CD8-positive, alpha-beta memory T cell (primary cell): ENCODE measurements around the gene KRT6B. TPM values are rescaled to one million over a fixed set of nuclear protein-coding genes. Genes with fewer than 3 reads are reported as not detected.

Experiments used
- CTCF ChIA-PET: fragments of 350-600 bp; sonication (Branson Sonifier 250); formaldehyde crosslinking; loops from one replicate; lab custom pipeline; 2021; ENCODE audit warnings: antibody characterized with exemption; lab: Charles Lee
- POLR2A ChIA-PET: fragments of 350-600 bp; sonication (Branson Sonifier 250); formaldehyde crosslinking; loops from one replicate; lab custom pipeline; 2021; ENCODE audit warnings: antibody characterized with exemption; lab: Charles Lee
- DNase-seq, 5 donors: peaks; one replicate each; pipeline versions ENCODE4 v3.0.0 to v3.0.0-alpha.2; 2020 to 2022; ENCODE audit warnings: mixed read lengths in 1 of 5
- H3K27ac ChIP-seq: one replicate; pipeline ENCODE4 v1.7.0; 2013; ENCODE audit warnings: low read depth, mild to moderate bottlenecking, low read length, moderate library complexity
- H3K27me3 ChIP-seq: 2 replicates; pipeline ENCODE4 v1.7.0; 2013; ENCODE audit warnings: low read length, mild to moderate bottlenecking; ENCODE audit not compliant: insufficient read depth, poor library complexity, severe bottlenecking
- H3K36me3 ChIP-seq: 2 replicates; pipeline ENCODE4 v1.7.0; 2013; ENCODE audit warnings: mild to moderate bottlenecking, low read length, moderate library complexity; ENCODE audit not compliant: insufficient read depth
- H3K4me1 ChIP-seq: 2 replicates; pipeline ENCODE4 v1.7.0; 2013; ENCODE audit warnings: mild to moderate bottlenecking, low read length, moderate library complexity; ENCODE audit not compliant: insufficient read depth
- H3K4me3 ChIP-seq: 2 replicates; pipeline ENCODE4 v1.7.0; 2013; ENCODE audit warnings: mild to moderate bottlenecking, low read length
- H3K9me3 ChIP-seq: 2 replicates; pipeline ENCODE4 v1.7.0; 2013; ENCODE audit warnings: mild to moderate bottlenecking, low read length
- H3K27ac Mint-ChIP-seq, 8 donors: one replicate each; pipeline ENCODE4 v1.8.0; 2020 to 2021; ENCODE audit warnings: mixed read lengths in 8 of 8, mild to moderate bottlenecking in 6 of 8, inconsistent platforms in 3 of 8, moderate library complexity in 3 of 8
- H3K27me3 Mint-ChIP-seq, 2 donors: one replicate each; pipeline ENCODE4 v1.8.0; 2020 to 2021; ENCODE audit warnings: mixed read lengths in 2 of 2, mild to moderate bottlenecking in 1 of 2, moderate library complexity in 1 of 2
- H3K36me3 Mint-ChIP-seq, 3 donors: one replicate each; pipeline ENCODE4 v1.8.0; 2020 to 2021; ENCODE audit warnings: mixed read lengths in 3 of 3, inconsistent platforms in 1 of 3, mild to moderate bottlenecking in 1 of 3
- H3K4me1 Mint-ChIP-seq, 3 donors: one replicate each; pipeline ENCODE4 v1.8.0; 2020 to 2021; ENCODE audit warnings: mixed read lengths in 3 of 3, inconsistent platforms in 1 of 3, mild to moderate bottlenecking in 1 of 3
- H3K4me3 Mint-ChIP-seq, 7 donors: one replicate each; pipeline ENCODE4 v1.8.0; 2020 to 2021; ENCODE audit warnings: mixed read lengths in 7 of 7, mild to moderate bottlenecking in 6 of 7, moderate library complexity in 4 of 7, inconsistent platforms in 2 of 7
- H3K9me3 Mint-ChIP-seq, 5 donors: one replicate each; pipeline ENCODE4 v1.8.0; 2020 to 2022; ENCODE audit warnings: mixed read lengths in 5 of 5, mild to moderate bottlenecking in 3 of 5, moderate library complexity in 2 of 5, inconsistent platforms in 1 of 5
- polyA plus RNA-seq: library from polyadenylated mRNA; unstranded; fragments of 300-500 nt; fragmentation: Illumina TruSeq; gene quantifications from one replicate; pipeline ENCODE4 v1.2.3, GENCODE V29; 2021
- total RNA-seq, 2 experiments: library from RNA; stranded (reverse); gene quantifications; one replicate each; pipeline ENCODE4 v1.2.3, GENCODE V29; 2021

Gene KRT6B
- total and polyA plus RNA-seq, 3 experiments from 2014 or later: not detected

DNA sequence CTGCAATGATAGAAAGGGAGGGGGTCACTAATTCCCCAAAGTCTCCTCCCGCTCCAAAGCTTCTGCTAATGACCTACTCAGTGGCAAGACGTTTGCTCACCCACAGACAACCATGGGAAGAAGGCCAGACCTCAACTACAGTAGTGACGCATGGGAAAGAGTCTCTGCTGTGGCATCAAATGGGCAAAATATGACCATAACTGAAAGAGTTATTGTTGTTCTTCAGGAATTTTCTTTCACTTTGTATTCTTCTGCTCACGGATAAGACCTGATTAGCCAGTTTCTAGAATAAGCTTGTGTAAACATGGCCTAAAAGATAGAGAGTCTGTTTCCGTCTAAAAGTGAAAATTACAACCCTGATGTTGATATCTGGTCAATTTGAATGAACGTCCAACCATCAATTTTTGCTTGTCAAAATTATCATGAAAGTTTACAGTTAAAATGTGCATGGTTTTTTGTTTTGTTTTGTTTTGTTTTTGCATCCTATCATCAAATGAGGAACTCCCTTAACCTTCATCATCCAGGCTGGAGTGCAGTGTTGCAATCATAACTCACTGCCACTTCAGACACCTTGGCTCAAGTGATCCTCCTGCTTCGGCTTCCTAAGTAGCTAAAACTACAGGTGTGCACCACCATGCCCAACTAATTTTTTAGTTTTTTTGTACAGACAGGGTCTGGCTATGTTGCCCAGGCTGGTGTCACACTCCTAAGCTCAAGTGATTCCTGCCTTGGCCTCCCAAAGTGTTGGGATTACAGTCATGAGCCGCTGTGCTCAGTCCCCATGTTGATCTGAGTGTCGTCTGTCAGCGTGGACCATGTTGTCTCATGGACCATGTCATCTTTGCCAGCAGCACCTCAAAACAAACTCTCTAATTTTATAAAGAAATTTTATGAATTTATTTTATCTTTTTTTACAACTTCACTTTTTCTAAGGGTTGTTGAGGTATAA lies 7.0 kb downstream of the KRT6B start:
- no peak for DNase-seq
- POLR2A ChIA-PET: no interaction called here

DNA sequence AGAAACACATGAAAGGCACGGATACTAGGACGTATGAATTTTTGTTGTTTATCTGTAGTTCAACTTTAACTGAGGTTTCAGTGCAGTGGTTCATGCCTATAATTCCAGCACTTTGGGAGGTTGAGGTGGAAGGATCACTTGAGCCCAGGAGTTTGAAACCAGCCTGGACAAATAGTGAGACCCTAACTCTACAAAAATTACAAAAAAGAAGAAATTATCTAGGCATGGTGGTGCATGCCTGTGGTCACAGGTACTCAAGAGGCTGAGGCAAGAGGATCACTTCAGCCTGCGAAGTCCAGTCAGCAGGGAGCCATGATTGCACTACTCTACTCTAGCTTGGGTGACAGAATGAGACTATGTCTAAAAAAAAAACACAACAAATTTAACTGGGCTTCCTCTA lies 8.0 kb downstream of the KRT6B start:
- no peak overlapping the region for H3K4me3 Mint-ChIP-seq
- H3K27ac ChIP-seq: no peak overlapping the region
- no peak overlapping the region for H3K4me3 ChIP-seq
- no peaks in the 10 kb centered on the region for H3K36me3 ChIP-seq
- H3K36me3 Mint-ChIP-seq: no peaks in the 10 kb centered on the region
- POLR2A ChIA-PET: no interaction called here
- CTCF ChIA-PET: no interaction called here
- DNase-seq: no peak
- H3K27me3 ChIP-seq: no peaks in the 10 kb centered on the region
- no peaks in the 10 kb centered on the region for H3K9me3 ChIP-seq
- H3K27ac Mint-ChIP-seq: no peak overlapping the region
- H3K4me1 Mint-ChIP-seq: no peaks in the 10 kb centered on the region
- H3K4me1 ChIP-seq: no peaks in the 10 kb centered on the region
- H3K9me3 Mint-ChIP-seq: no peaks in the 10 kb centered on the region
- peaks cover 21 to 44% of the 10 kb centered on the region in 2 donors for H3K27me3 Mint-ChIP-seq

More for the DNA sequence above, 7.0 kb downstream of the KRT6B start:
- no peak overlapping the region for H3K27ac Mint-ChIP-seq
- H3K4me3 Mint-ChIP-seq: no peak overlapping the region
- H3K27ac ChIP-seq: no peak overlapping the region
- no peaks in the 10 kb centered on the region for H3K36me3 Mint-ChIP-seq
- no peaks in the 10 kb centered on the region for H3K9me3 Mint-ChIP-seq
- no peaks in the 10 kb centered on the region for H3K4me1 ChIP-seq
- no peaks in the 10 kb centered on the region for H3K27me3 ChIP-seq
- H3K36me3 ChIP-seq: no peaks in the 10 kb centered on the region
- H3K9me3 ChIP-seq: no peaks in the 10 kb centered on the region
- no peak overlapping the region for H3K4me3 ChIP-seq
- CTCF ChIA-PET: no interaction called here
- H3K4me1 Mint-ChIP-seq: no peaks in the 10 kb centered on the region
- H3K27me3 Mint-ChIP-seq: peaks cover 19 to 42% of the 10 kb centered on the region in 2 donors

DNA sequence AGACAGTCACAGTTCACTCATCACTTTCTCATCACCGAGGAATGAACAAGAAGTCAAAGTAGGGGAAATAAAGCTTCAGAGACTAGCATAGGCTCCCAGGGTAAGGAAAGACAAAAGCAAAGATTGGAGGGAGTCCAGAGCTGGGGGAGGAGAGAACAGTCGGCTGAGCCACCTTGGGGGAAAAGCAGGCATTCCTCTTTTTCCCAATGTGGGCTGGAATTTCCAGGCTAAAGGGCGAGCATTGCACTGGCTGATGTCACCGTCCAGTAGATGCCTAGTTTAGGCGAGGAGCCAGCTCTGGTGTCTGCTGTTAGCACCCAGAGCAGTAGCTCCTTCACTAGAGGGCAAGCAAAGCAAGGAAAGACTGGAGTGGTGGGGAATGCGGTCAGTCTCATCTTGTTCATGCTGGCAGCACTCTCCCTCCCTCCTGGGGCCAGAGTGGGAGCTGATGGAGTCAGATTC lies 9.3 kb downstream of the KRT6B start:
- Histone ChIP-seq H3K4me3 (no peak overlapping the region), H3K27ac (no peak overlapping the region), H3K27me3 (no peaks in the 10 kb centered on the region), H3K9me3 (no peaks in the 10 kb centered on the region), H3K4me1 (no peaks in the 10 kb centered on the region), H3K36me3 (no peaks in the 10 kb centered on the region)
- Mint-ChIP-seq H3K27ac (no peak overlapping the region), H3K27me3 (peaks cover 19 to 44% of the 10 kb centered on the region in 2 donors), H3K4me1 (no peaks in the 10 kb centered on the region), H3K4me3 (no peak overlapping the region), H3K36me3 (no peaks in the 10 kb centered on the region), H3K9me3 (no peaks in the 10 kb centered on the region)
- DNase-seq: no peak
- CTCF ChIA-PET: no interaction called here
- POLR2A ChIA-PET: interaction anchor here (0.6 kb wide), 1 partner anchor 164 kb away, joined by 3 read pairs; no protein-coding TSS in a partner anchor

DNA sequence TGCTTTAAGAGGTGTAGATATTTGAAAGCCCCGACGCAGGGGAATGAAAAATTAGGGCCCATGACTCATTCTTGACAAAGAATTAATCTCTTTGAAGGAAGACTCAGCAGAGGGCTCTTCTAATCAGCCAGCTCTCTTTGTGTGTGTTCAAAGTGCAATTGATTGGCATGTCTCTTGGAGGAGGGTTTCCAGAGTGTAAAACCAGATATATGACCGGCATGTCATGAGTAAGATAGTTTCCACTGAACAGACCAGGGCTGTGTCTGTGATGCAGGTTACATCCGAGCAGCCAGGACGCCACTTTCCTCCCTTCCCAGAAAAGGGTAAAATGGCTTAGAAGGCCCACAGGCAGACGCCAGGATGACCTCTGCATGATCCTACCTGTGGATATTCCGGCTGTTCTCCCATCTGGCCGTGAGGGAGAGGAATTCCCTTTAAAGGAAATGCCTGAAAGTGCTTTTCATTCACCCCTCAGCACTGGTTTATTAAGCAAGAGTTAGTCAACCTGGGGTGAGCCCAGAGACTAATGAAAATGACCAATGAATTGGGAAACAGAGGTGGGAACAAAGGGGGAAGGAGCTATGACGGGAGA lies 10.5 kb downstream of the KRT6B start:
- peaks cover 19 to 55% of the 10 kb centered on the region in 2 donors for H3K27me3 Mint-ChIP-seq
- POLR2A ChIA-PET: no interaction called here

DNA sequence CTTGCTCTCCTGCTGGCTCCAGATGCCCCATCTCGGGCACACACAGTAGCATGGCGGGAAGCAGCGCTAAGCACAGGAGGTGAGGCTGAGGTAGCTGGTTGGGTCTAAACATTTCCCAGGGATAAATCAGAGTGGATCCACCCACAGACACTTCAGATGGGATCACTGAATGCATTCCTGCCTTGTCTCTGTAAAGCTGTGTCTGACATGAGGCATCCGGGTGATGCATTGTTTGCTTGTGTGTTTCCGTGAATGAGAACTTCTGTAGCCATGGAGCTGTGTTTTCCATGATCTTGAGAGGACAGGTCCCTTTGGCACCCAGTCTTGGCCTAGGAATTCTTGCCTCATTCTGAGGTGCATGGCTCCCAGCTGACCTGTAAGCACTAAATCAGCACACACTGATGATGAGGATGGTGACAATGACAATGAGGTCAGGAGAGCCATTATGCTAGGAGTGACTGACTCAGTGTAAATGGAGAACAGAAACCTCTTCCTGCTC lies 11.1 kb downstream of the KRT6B start:
- no peak overlapping the region for H3K27ac ChIP-seq
- H3K36me3 ChIP-seq: no peaks in the 10 kb centered on the region
- Mint-ChIP-seq H3K27me3 (peaks cover 14 to 57% of the 10 kb centered on the region in 2 donors), H3K9me3 (no peaks in the 10 kb centered on the region), H3K4me1 (no peaks in the 10 kb centered on the region), H3K36me3 (no peaks in the 10 kb centered on the region), H3K4me3 (no peak overlapping the region), H3K27ac (no peak overlapping the region)
- no peak overlapping the region for H3K4me3 ChIP-seq
- no peaks in the 10 kb centered on the region for H3K9me3 ChIP-seq
- H3K4me1 ChIP-seq: no peaks in the 10 kb centered on the region
- DNase-seq: no peak
- ChIA-PET POLR2A (no interaction called here), CTCF (no interaction called here)
- H3K27me3 ChIP-seq: no peaks in the 10 kb centered on the region

More for the DNA sequence above, 10.5 kb downstream of the KRT6B start:
- no peaks in the 10 kb centered on the region for H3K36me3 ChIP-seq
- H3K4me3 Mint-ChIP-seq: no peak overlapping the region
- CTCF ChIA-PET: no interaction called here
- no peaks in the 10 kb centered on the region for H3K9me3 Mint-ChIP-seq
- no peaks in the 10 kb centered on the region for H3K36me3 Mint-ChIP-seq
- H3K27ac ChIP-seq: no peak overlapping the region
- no peaks in the 10 kb centered on the region for H3K9me3 ChIP-seq
- H3K4me1 Mint-ChIP-seq: no peaks in the 10 kb centered on the region
- H3K27me3 ChIP-seq: no peaks in the 10 kb centered on the region
- DNase-seq: no peak
- H3K4me3 ChIP-seq: no peak overlapping the region
- H3K4me1 ChIP-seq: no peaks in the 10 kb centered on the region
- no peak overlapping the region for H3K27ac Mint-ChIP-seq

DNA sequence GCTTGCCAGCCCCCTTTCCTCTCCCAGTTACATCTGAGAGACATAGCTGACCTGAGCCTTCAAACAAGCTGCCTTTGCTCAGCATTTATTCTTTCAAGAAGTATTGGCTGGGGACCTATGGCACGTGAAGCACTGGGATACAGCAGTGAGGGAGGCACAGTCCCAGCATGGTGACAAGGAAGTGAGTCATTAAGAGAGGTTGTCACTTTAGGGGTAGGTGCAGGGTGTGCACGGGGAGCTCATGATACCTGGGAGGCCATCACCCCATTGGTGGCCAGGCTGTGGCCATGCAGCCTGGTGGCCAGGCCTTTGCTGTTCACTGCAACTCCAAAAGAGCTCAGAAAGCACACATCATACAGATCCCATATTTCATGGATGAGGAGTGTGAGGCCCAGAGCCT lies 12.1 kb downstream of the KRT6B start:
- no peak overlapping the region for H3K4me3 ChIP-seq
- no peaks in the 10 kb centered on the region for H3K27me3 ChIP-seq
- peaks cover 12 to 65% of the 10 kb centered on the region in 2 donors for H3K27me3 Mint-ChIP-seq
- no peaks in the 10 kb centered on the region for H3K9me3 Mint-ChIP-seq
- DNase-seq: no peak
- H3K36me3 Mint-ChIP-seq: no peaks in the 10 kb centered on the region
- no peak overlapping the region for H3K27ac Mint-ChIP-seq
- H3K4me3 Mint-ChIP-seq: no peak overlapping the region
- H3K9me3 ChIP-seq: no peaks in the 10 kb centered on the region
- POLR2A ChIA-PET: no interaction called here
- CTCF ChIA-PET: no interaction called here
- no peaks in the 10 kb centered on the region for H3K4me1 Mint-ChIP-seq
- no peaks in the 10 kb centered on the region for H3K36me3 ChIP-seq
- no peaks in the 10 kb centered on the region for H3K4me1 ChIP-seq
- H3K27ac ChIP-seq: no peak overlapping the region

DNA sequence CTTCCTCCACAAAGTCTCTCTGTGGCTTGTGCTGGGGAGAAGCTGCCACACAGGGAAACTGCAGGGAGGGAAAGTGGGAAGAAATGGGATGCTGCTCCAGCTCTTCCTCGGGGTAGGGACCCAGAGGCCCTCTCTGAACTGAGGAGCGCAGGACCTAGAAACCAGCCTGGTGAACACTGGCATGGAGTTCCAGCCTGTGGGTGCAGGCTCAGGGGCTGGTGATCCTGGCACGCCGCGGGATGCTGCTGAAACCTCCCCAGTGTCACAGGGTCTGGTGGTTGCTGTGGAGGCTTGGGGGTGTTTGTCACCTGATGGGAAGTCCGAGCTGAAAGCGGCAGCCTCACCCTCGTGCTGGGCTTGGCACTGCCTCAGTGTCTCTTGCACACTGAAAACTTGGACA lies 12.5 kb downstream of the KRT6B start:
- no peaks in the 10 kb centered on the region for H3K36me3 ChIP-seq
- H3K9me3 ChIP-seq: no peaks in the 10 kb centered on the region
- Mint-ChIP-seq H3K27me3 (peaks cover 10 to 64% of the 10 kb centered on the region in 2 donors), H3K9me3 (no peaks in the 10 kb centered on the region), H3K27ac (no peak overlapping the region), H3K4me3 (no peak overlapping the region), H3K36me3 (no peaks in the 10 kb centered on the region), H3K4me1 (no peaks in the 10 kb centered on the region)
- H3K27me3 ChIP-seq: no peaks in the 10 kb centered on the region
- no peak overlapping the region for H3K27ac ChIP-seq
- H3K4me1 ChIP-seq: no peaks in the 10 kb centered on the region
- DNase-seq: no peak
- ChIA-PET POLR2A (no interaction called here), CTCF (no interaction called here)
- no peak overlapping the region for H3K4me3 ChIP-seq
